ENCODE results near the gene GRIK1. TPM values are rescaled to one million over a fixed set of nuclear protein-coding genes. Genes with fewer than 3 reads are reported as not detected.

Gene GRIK1
- total RNA-seq, 3 donors from 2014 or later: not detected

DNA sequence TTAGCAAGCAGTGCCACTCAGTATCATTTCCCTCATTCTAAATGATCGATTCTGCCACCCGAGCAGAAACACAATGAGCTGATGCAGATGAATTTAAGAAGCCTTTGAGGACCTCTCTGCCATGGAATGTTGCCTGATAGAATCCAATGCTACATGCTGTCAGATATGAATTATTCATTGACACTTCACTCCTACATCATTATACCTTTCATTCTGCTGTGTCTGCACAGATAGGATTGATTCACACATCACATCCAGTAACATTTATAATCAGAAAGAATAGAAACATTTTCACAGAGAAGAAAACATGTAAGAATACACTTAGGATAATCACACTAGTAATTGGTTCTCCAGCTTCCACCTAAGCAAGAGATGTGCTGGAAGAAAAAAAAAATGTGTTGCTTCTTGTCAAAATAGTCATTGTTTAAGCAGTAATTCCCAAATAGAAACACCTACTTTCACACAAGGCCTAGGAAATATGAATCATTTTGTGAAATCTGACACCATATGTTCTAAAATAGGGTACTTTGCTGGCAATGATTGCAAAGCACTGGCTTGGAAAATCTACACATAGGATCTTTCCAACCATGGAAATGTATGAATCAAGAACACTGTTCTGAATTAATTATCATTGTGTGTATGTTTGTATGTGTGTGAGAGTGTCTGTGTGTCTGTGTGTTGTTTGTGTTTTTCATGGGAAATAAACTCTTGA lies 110.1 kb downstream of the GRIK1 start:
- DNase-seq (no peak), ATAC-seq (no peak)
- H3K4me3 Mint-ChIP-seq: no peak overlapping the region
- peaks cover 5% of the 10 kb centered on the region for H3K27me3 Mint-ChIP-seq (ENCODE audit: low read depth)
- H3K9me3 Mint-ChIP-seq: peaks cover 16% of the 10 kb centered on the region
- no peaks in the 10 kb centered on the region for H3K4me1 Mint-ChIP-seq (ENCODE audit: low read depth)
- H3K36me3 Mint-ChIP-seq (ENCODE audit: insufficient read depth): no peaks in the 10 kb centered on the region

- no peak for DNase-seq
- ATAC-seq: no peak
- no peaks in the 10 kb centered on the region for H3K36me3 Mint-ChIP-seq (ENCODE audit: insufficient read depth)
- no peak overlapping the region for H3K4me3 Mint-ChIP-seq
- H3K27me3 Mint-ChIP-seq (ENCODE audit: low read depth): peaks cover 9% of the 10 kb centered on the region
- H3K4me1 Mint-ChIP-seq (ENCODE audit: low read depth): no peaks in the 10 kb centered on the region
- H3K9me3 Mint-ChIP-seq: peaks cover 9% of the 10 kb centered on the region
Observed at GRCh38 chr21:29827647-29828046, 112.1 kb downstream of the GRIK1 start.

GRCh38 chr21:29827236-29827635 lies 112.6 kb downstream of the GRIK1 start:
- Mint-ChIP-seq H3K4me1 (ENCODE audit: low read depth) (no peaks in the 10 kb centered on the region), H3K27me3 (ENCODE audit: low read depth) (peaks cover 9% of the 10 kb centered on the region), H3K36me3 (ENCODE audit: insufficient read depth) (no peaks in the 10 kb centered on the region), H3K9me3 (peaks cover 8% of the 10 kb centered on the region), H3K4me3 (no peak overlapping the region)
- ATAC-seq (no peak), DNase-seq (no peak)

GRCh38 chr21:29826386-29826785 lies 113.4 kb downstream of the GRIK1 start:
- Mint-ChIP-seq H3K4me1 (ENCODE audit: low read depth) (no peaks in the 10 kb centered on the region), H3K36me3 (ENCODE audit: insufficient read depth) (no peaks in the 10 kb centered on the region), H3K27me3 (ENCODE audit: low read depth) (peaks cover 5% of the 10 kb centered on the region), H3K4me3 (no peak overlapping the region), H3K9me3 (peaks cover 8% of the 10 kb centered on the region)
- ATAC-seq (no peak), DNase-seq (no peak)

DNA sequence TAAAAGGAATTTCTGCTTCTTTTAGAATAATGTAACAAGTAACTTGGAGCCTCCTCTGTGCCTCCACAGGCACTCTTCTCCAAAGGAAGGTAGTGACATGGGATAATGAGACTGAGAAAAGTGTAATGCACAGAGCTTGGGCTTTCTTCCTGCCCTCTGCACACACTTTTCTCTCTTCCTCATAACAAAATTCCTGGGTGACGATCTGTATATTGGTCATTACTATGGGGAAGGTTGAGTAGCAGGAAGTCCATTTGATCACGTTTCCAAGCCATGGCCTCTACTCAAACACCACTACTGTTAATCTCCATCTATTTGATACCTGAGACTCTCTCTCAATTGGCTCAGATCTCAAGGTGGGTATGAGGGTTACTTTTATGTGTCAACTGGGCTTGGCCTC lies 113.9 kb downstream of the GRIK1 start:
- ATAC-seq: no peak
- DNase-seq: no peak
- H3K4me3 Mint-ChIP-seq: no peak overlapping the region
- no peaks in the 10 kb centered on the region for H3K36me3 Mint-ChIP-seq (ENCODE audit: insufficient read depth)
- no peaks in the 10 kb centered on the region for H3K4me1 Mint-ChIP-seq (ENCODE audit: low read depth)
- peaks cover 3% of the 10 kb centered on the region for H3K27me3 Mint-ChIP-seq (ENCODE audit: low read depth)
- peaks cover 8% of the 10 kb centered on the region for H3K9me3 Mint-ChIP-seq

- Mint-ChIP-seq H3K9me3 (peaks cover 8% of the 10 kb centered on the region), H3K36me3 (ENCODE audit: insufficient read depth) (no peaks in the 10 kb centered on the region), H3K27me3 (ENCODE audit: low read depth) (peaks cover 3% of the 10 kb centered on the region), H3K4me1 (ENCODE audit: low read depth) (no peaks in the 10 kb centered on the region), H3K4me3 (no peak overlapping the region)
- ATAC-seq (no peak), DNase-seq (no peak)
Observed at GRCh38 chr21:29825345-29825744, 114.5 kb downstream of the GRIK1 start.

DNA sequence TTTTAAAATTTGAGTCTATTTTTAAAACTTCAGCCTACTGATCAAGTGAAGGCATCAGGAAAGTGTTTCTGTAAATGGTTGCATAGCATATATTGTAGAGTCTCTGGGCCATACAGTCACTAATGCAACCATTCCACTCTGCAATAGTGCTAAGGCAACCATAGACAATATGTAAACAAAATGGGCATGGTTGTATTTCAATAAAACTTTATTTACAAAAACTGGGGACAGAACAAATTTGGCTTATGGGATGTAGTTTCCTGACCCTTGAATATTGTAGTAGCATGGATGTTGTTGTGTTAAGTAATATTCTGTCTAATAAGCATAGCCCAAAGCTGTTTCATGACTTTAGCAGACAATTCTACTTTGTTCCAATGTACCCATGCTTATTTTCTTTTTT lies 117.7 kb downstream of the GRIK1 start:
- Mint-ChIP-seq H3K4me3 (no peak overlapping the region), H3K36me3 (ENCODE audit: insufficient read depth) (no peaks in the 10 kb centered on the region), H3K27me3 (ENCODE audit: low read depth) (peaks cover 3% of the 10 kb centered on the region), H3K9me3 (no peaks in the 10 kb centered on the region), H3K4me1 (ENCODE audit: low read depth) (no peaks in the 10 kb centered on the region)
- DNase-seq (no peak), ATAC-seq (no peak)

DNA sequence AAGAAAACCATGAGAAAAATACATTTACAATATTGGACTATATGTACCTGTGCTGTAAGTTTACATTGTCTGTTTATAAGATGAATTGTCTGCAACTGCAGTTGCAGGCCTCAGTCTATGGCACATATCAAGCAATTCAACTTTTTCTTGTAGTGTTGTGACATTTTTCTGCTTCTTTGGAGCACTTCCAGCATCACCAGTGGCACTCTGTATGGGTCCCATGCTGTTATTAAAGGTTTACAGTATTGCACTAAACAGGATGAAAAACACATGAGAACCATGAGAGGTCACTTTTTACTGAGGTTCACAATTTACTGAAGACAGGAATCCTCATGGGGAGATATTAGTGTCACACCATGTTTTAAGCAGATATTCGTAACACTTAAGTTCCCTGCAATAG lies 118.6 kb downstream of the GRIK1 start:
- no peak overlapping the region for H3K4me3 Mint-ChIP-seq
- DNase-seq (no peak), ATAC-seq (no peak)
- no peaks in the 10 kb centered on the region for H3K4me1 Mint-ChIP-seq (ENCODE audit: low read depth)
- no peaks in the 10 kb centered on the region for H3K9me3 Mint-ChIP-seq
- H3K36me3 Mint-ChIP-seq (ENCODE audit: insufficient read depth): no peaks in the 10 kb centered on the region
- peaks cover 3% of the 10 kb centered on the region for H3K27me3 Mint-ChIP-seq (ENCODE audit: low read depth)

DNA sequence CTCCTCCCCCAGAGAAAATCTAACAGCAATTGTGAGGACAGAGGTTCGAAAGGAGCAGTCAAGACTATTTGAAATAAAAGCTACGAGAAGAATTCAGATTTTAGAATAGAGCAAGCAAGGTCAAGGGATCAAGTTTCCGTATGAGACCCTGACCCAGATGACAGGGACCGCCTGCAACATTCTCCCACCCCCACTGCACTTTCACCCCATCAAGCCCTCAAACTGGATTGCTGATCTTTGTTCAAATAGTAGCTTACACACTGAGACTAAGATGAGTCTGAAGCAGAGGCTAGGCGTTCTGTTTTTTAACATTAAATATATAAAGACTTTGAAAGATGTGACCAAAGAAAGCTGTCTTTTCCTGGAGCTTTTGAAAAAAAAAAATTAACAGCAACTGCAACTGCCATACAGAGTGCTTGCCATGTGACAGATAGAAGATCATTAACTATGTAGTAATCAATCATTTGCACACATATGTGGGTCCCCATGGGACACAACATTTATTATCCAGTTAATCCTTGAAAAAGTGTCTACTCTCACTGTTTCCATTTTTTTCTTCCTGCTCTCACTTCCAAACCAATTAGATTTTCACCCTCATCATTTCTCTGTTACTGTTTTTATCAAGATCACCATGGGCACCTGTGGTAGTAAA lies 120.0 kb downstream of the GRIK1 start:
- H3K4me1 Mint-ChIP-seq (ENCODE audit: low read depth): no peaks in the 10 kb centered on the region
- H3K36me3 Mint-ChIP-seq (ENCODE audit: insufficient read depth): no peaks in the 10 kb centered on the region
- ATAC-seq (no peak), DNase-seq (no peak)
- no peaks in the 10 kb centered on the region for H3K9me3 Mint-ChIP-seq
- H3K4me3 Mint-ChIP-seq: no peak overlapping the region
- peaks cover 3% of the 10 kb centered on the region for H3K27me3 Mint-ChIP-seq (ENCODE audit: low read depth)

- Mint-ChIP-seq H3K4me3 (no peak overlapping the region), H3K36me3 (ENCODE audit: insufficient read depth) (no peaks in the 10 kb centered on the region), H3K9me3 (no peaks in the 10 kb centered on the region), H3K4me1 (ENCODE audit: low read depth) (no peaks in the 10 kb centered on the region), H3K27me3 (ENCODE audit: low read depth) (no peaks in the 10 kb centered on the region)
- no peak for DNase-seq
- no peak for ATAC-seq
Observed at GRCh38 chr21:29818383-29818921, 121.3 kb downstream of the GRIK1 start.

- no peaks in the 10 kb centered on the region for H3K36me3 Mint-ChIP-seq (ENCODE audit: insufficient read depth)
- no peak for DNase-seq
- ATAC-seq: no peak
- no peaks in the 10 kb centered on the region for H3K9me3 Mint-ChIP-seq
- H3K4me3 Mint-ChIP-seq: no peak overlapping the region
- H3K4me1 Mint-ChIP-seq (ENCODE audit: low read depth): no peaks in the 10 kb centered on the region
- no peaks in the 10 kb centered on the region for H3K27me3 Mint-ChIP-seq (ENCODE audit: low read depth)
Observed at GRCh38 chr21:29817450-29817849, 122.3 kb downstream of the GRIK1 start.

- Mint-ChIP-seq H3K4me3 (no peak overlapping the region), H3K36me3 (ENCODE audit: insufficient read depth) (no peaks in the 10 kb centered on the region), H3K4me1 (ENCODE audit: low read depth) (no peaks in the 10 kb centered on the region), H3K27me3 (ENCODE audit: low read depth) (peaks cover under 1% of the 10 kb centered on the region), H3K9me3 (no peaks in the 10 kb centered on the region)
- no peak for DNase-seq
- ATAC-seq: no peak
Observed at GRCh38 chr21:29812947-29813346, 126.8 kb downstream of the GRIK1 start.

DNA sequence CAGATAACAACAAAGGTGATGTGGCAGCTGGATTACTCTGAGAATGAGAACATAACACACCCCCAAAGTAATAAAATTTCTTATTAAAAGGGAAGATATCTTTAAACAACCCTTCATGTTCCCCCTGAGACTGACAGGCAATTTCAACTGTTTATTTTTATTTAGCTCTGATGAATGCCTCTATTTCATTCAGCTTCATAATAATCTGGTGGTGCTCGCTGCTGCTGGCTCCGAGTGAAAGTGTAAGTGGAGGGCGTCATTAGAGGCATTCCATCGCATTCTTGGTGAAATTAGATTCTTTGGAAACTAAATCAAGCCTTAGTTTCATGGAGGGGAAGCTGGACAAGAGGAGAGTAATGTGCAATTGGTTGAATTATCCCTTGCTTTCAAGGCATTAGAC lies 128.9 kb downstream of the GRIK1 start:
- peaks cover 2% of the 10 kb centered on the region for H3K27me3 Mint-ChIP-seq (ENCODE audit: low read depth)
- no peaks in the 10 kb centered on the region for H3K9me3 Mint-ChIP-seq
- ATAC-seq (no peak), DNase-seq (no peak)
- no peak overlapping the region for H3K4me3 Mint-ChIP-seq
- no peaks in the 10 kb centered on the region for H3K36me3 Mint-ChIP-seq (ENCODE audit: insufficient read depth)
- no peaks in the 10 kb centered on the region for H3K4me1 Mint-ChIP-seq (ENCODE audit: low read depth)

DNA sequence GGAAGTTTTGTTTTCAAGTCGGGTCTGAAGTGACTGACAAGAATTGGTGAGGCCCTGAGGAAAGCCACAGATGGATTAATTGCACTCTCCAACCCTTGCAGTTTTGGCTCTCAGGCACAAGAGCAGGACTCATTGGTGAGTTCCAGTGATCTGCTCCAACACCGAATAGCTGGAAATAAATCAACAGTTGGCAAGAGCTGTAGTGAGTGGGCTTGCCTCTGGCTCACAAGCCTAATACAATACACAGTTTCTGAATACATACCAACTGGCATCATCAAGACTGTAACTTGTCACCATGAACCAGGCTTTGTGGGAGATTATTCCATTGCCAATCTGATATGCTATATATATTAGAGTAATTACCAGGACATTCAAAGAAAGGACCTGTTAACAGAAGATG lies 131.6 kb downstream of the GRIK1 start:
- Mint-ChIP-seq H3K9me3 (no peaks in the 10 kb centered on the region), H3K36me3 (ENCODE audit: insufficient read depth) (no peaks in the 10 kb centered on the region), H3K27me3 (ENCODE audit: low read depth) (peaks cover 2% of the 10 kb centered on the region), H3K4me1 (ENCODE audit: low read depth) (no peaks in the 10 kb centered on the region), H3K4me3 (no peak overlapping the region)
- DNase-seq: no peak
- ATAC-seq: no peak

DNA sequence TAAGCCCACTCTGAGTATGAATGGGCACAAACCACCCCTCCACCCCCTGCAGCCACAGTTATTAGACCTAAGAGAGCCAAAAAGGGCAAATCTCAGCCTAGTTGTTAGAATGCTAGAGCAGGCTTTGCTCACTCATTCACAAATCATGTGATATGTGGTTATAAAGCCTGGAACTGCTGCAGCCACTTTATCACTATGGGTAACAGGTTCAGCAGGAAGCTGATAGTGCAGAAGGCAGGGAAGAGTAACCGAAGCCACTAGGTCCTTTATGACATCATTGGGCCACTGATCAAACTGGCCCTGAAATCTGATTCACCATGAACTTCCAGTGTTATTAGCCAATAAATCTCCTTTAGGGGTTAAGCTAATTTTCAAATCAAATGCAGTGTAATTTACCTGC lies 134.7 kb downstream of the GRIK1 start:
- Mint-ChIP-seq H3K9me3 (no peaks in the 10 kb centered on the region), H3K4me1 (ENCODE audit: low read depth) (no peaks in the 10 kb centered on the region), H3K4me3 (no peak overlapping the region), H3K36me3 (ENCODE audit: insufficient read depth) (no peaks in the 10 kb centered on the region), H3K27me3 (ENCODE audit: low read depth) (peaks cover 5% of the 10 kb centered on the region)
- no peak for DNase-seq
- ATAC-seq: no peak
